Muscle layer of duodenum (tissue), 2 donors: ENCODE data around the gene DUS1L.
A peak's percentile ranks its signal among the peaks of the same experiment; 100 is the strongest.

Experiments
- H3K27ac ChIP-seq: one replicate; pipeline ENCODE4 v1.7.0; 2013; ENCODE audit warnings: mild to moderate bottlenecking, low read length
- H3K27me3 ChIP-seq: one replicate; pipeline ENCODE4 v1.7.0; 2013; ENCODE audit warnings: low read depth, mild to moderate bottlenecking, control low read depth, low read length
- H3K36me3 ChIP-seq, 2 donors: one replicate each; pipeline ENCODE4 v1.7.0; 2013; ENCODE audit warnings: low read length in 2 of 2, control low read depth in 1 of 2, mild to moderate bottlenecking in 1 of 2; ENCODE audit not compliant: insufficient read depth in 2 of 2, control insufficient read depth in 1 of 2
- H3K4me1 ChIP-seq, 2 donors: one replicate each; pipeline ENCODE4 v1.7.0; 2013; ENCODE audit warnings: low read length in 2 of 2, mild to moderate bottlenecking in 2 of 2, control low read depth in 1 of 2, moderate library complexity in 1 of 2; ENCODE audit not compliant: insufficient read depth in 2 of 2, control insufficient read depth in 1 of 2
- H3K4me3 ChIP-seq, 2 donors: one replicate each; pipeline ENCODE4 v1.7.0; 2013; ENCODE audit warnings: low read length in 2 of 2, low read depth in 1 of 2, mild to moderate bottlenecking in 1 of 2
- H3K9me3 ChIP-seq, 2 donors: one replicate each; pipeline ENCODE4 v1.7.0; 2013; ENCODE audit warnings: low read length in 2 of 2, control low read depth in 1 of 2, mild to moderate bottlenecking in 1 of 2; ENCODE audit not compliant: control insufficient read depth in 1 of 2
- donor health status: healthy.

DUS1L gene

GRCh38 chr17:82098939-82099763 lies 33.5 kb upstream of the DUS1L start:
- H3K9me3 ChIP-seq, result no peaks in the 10 kb centered on the region
- peaks cover 0 to 17% of the 10 kb centered on the region in 2 donors for H3K36me3 ChIP-seq
- H3K4me3 ChIP-seq, result peak overlapping the region; percentile 30 to 69
- H3K4me1 ChIP-seq, result peaks cover 5 to 36% of the 10 kb centered on the region in 2 donors
- no peaks in the 10 kb centered on the region for H3K27me3 ChIP-seq
- H3K27ac ChIP-seq, result peak overlapping the region; percentile 16

GRCh38 chr17:82098169-82098938 lies 32.8 kb upstream of the DUS1L start, which contains the start of gene FASN:
Gene FASN (minus strand): TSS chr17:82098236. CDS start chr17:82096445, 1,791 bp downstream.
- Histone ChIP-seq H3K27me3 (no peaks in the 10 kb centered on the region), H3K36me3 (peaks cover 1 to 23% of the 10 kb centered on the region in 2 donors), H3K4me3 (peak within 1 kb of the TSS; percentile 42 to 69), H3K27ac (no peak within 1 kb of the TSS), H3K9me3 (no peaks in the 10 kb centered on the region), H3K4me1 (peaks cover 5 to 36% of the 10 kb centered on the region in 2 donors)

DNA sequence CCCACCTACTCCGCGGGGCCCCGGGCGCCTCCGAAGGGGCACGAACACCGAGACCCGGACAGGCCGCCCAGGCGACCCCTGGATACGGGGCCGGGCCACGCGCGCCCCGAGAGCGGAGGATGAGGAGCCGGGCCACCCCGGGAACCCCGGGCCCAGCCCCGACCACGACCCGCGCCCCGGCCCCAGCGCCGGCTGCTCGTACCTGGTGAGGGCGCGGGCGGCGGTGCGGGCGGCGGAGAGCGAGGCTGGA lies 32.2 kb upstream of the DUS1L start:
- no peaks in the 10 kb centered on the region for H3K27me3 ChIP-seq
- H3K27ac ChIP-seq, result no peak overlapping the region
- H3K4me3 ChIP-seq, result peak overlapping the region in 1 of 2 donors; percentile 66
- peaks cover 6 to 28% of the 10 kb centered on the region in 2 donors for H3K36me3 ChIP-seq
- peaks cover 5 to 36% of the 10 kb centered on the region in 2 donors for H3K4me1 ChIP-seq
- H3K9me3 ChIP-seq, result no peaks in the 10 kb centered on the region

GRCh38 chr17:82097184-82097918 lies 31.7 kb upstream of the DUS1L start:
- peak overlapping the region; percentile 42 to 66 for H3K4me3 ChIP-seq
- peaks cover 7 to 33% of the 10 kb centered on the region in 2 donors for H3K36me3 ChIP-seq
- H3K4me1 ChIP-seq, result peaks cover 5 to 36% of the 10 kb centered on the region in 2 donors
- no peaks in the 10 kb centered on the region for H3K9me3 ChIP-seq
- no peaks in the 10 kb centered on the region for H3K27me3 ChIP-seq
- no peak overlapping the region for H3K27ac ChIP-seq

DNA sequence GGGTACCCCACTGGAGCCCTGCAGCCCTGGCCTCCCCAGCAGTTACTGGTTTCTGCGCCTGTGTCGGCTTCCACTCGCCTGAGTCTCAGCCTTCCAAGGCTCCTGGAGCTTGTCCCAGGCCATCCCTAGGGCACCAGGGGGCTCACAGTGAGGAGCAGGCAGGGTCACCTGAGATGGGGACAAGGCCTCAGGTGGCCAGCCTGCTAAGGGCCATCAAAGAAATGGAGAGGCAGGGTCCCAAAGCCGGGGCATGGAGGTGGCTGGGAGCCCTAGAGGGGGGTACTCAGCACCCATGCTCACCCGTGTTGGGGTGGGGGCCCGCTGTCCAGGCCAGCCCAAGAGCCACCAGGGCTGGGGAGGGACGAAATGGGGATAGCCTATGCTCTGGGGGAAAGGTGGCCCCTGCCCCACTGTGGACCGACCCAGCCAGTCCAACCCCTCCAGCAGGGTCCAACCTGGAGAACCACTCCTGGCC lies 31.1 kb upstream of the DUS1L start:
- H3K4me1 ChIP-seq, result peaks cover 5 to 36% of the 10 kb centered on the region in 2 donors
- no peak overlapping the region for H3K27ac ChIP-seq
- peak overlapping the region; percentile 42 to 66 for H3K4me3 ChIP-seq
- no peaks in the 10 kb centered on the region for H3K27me3 ChIP-seq
- no peaks in the 10 kb centered on the region for H3K9me3 ChIP-seq
- peaks cover 7 to 39% of the 10 kb centered on the region in 2 donors for H3K36me3 ChIP-seq

DNA sequence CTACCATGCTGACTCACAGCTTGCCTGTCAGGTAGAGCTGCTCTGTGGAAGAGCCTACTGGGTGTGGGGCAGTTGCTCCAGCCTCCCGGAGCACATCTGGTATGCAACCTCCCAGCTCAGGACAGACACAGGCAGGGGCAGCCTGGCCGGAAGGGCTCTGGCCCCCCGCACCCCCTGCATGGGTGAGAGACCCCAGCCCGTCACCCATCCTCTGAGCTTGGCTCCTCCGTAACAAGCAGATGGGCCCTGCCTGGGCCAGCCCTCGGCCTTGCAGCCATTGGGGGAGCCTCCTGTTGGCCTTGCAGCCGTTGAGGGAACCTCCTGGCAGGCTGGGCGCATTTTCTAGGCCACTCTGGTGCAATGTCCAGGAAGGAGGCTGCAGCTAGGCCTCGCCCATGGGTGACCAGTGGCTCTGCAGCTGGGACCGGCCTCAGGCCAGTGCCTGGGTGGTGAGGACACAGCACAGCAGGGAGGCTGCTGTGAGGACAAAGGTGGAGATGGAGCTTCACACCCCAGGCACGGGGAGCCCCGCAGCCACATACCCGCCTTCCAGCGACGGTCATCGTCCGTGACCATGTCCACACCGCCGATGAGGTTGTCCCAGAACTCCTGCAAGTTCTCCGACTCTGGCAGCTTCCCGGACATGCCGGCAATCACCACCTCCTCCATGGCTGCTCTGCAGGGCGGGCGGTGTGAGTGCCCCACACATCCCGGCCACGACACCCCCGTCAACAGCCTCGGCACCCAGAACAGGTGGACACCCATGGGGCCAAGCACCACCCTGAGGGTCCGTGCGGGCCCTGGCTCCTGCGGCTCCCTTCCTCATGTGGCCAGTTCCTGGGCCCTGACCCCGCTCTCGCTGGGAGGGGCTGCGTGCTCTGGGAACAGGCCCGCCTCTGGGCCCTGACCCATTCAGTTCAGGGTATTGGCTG lies 30.4 kb upstream of the DUS1L start:
- Histone ChIP-seq H3K4me1 (peaks cover 5 to 36% of the 10 kb centered on the region in 2 donors), H3K27ac (no peak overlapping the region), H3K4me3 (peak overlapping the region in 1 of 2 donors; percentile 66), H3K9me3 (no peaks in the 10 kb centered on the region), H3K27me3 (no peaks in the 10 kb centered on the region), H3K36me3 (peaks cover 7 to 46% of the 10 kb centered on the region in 2 donors)

DNA sequence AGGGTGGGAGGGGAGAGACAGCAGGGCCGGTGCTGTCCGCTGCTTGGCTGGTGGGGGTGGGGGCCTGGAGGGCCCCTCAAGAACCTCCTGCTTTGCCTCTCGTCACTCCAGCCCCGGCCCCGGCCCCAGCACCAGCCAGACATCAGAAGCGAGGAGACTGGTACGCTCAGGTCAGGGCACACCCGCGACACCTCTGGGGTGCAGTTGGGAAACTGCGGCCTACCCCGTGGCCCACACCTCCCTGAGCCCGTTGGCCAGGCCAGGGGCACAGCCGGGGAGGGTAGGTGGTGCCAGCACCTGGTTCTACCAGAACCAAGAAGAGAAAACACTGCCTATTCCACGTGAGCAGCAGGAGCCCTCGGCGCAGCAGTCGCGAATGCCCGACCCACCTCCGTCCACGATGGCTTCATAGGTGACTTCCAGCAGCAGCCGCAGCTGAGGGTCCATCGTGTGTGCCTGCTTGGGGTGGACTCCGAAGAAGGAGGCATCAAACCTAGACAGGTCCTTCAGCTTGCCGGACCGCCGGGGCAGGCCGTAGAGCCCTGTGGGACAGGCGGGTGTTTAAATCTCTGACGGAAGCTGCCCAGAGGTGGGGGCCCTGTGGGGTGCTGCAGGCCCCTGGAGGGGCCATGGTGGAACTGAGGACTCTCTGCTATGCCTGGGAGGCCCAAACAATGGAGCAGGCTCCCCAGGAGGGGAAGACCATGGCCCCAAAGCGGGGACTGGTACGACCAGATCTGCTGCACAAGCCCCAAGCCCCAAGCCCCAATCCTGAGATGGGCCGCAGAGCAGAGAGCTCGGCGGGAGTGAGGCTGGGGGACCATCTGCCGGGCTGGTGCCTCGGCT lies 29.6 kb upstream of the DUS1L start:
- H3K4me1 ChIP-seq, result peaks cover 5 to 34% of the 10 kb centered on the region in 2 donors
- H3K36me3 ChIP-seq, result peaks cover 7 to 55% of the 10 kb centered on the region in 2 donors
- no peak overlapping the region for H3K4me3 ChIP-seq
- H3K9me3 ChIP-seq, result no peaks in the 10 kb centered on the region
- no peak overlapping the region for H3K27ac ChIP-seq
- no peaks in the 10 kb centered on the region for H3K27me3 ChIP-seq

GRCh38 chr17:82092995-82093751 lies 27.6 kb upstream of the DUS1L start:
- peaks cover 12 to 74% of the 10 kb centered on the region in 2 donors for H3K36me3 ChIP-seq
- no peaks in the 10 kb centered on the region for H3K27me3 ChIP-seq
- H3K4me1 ChIP-seq, result peaks cover 5 to 20% of the 10 kb centered on the region in 2 donors
- H3K4me3 ChIP-seq, result no peak overlapping the region
- no peak overlapping the region for H3K27ac ChIP-seq
- no peaks in the 10 kb centered on the region for H3K9me3 ChIP-seq

DNA sequence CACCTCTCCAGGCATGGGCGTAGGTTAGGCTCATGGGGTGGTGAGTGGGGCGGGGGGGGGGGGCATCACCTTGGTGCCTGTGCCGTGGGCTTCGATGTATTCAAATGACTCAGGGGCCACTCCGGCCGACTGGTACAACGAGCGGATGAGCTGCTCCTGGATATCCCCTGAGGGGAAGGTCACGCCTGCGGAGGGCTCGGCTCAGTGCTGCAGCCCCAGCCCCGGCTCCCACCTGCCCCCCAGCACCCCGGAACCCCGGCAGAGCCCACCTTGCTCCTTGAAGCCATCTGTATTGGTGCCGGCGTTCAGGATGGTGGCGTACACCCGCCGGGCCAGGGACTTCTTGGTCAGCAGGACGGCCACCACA lies 27.0 kb upstream of the DUS1L start:
- Histone ChIP-seq H3K27ac (no peak overlapping the region), H3K4me1 (peaks cover 5 to 20% of the 10 kb centered on the region in 2 donors), H3K36me3 (peaks cover 12 to 80% of the 10 kb centered on the region in 2 donors), H3K9me3 (no peaks in the 10 kb centered on the region), H3K27me3 (no peaks in the 10 kb centered on the region), H3K4me3 (no peak overlapping the region)
